Lung (tissue), 12 donors: Measurements from ENCODE around the gene IQGAP2. TPM values are rescaled to one million over a fixed set of nuclear protein-coding genes. Genes with fewer than 3 reads are reported as not detected.

Experiments used
- ATAC-seq: fragments of 200-7000 bp; cut with Tn5 transposase; one replicate; pipeline ENCODE4 v1.9.1; 2020; ENCODE audit warnings: moderate number of reproducible peaks; ENCODE audit not compliant: insufficient read depth, low FRiP score
- DNase-seq, 3 donors: peaks; one replicate each; pipeline ENCODE4 v3.0.0-alpha.2; 2013 to 2017
- H3K27ac ChIP-seq, 2 donors: one replicate each; pipeline ENCODE4 v1.5.1; 2013; ENCODE audit warnings: mild to moderate bottlenecking in 2 of 2, moderate library complexity in 2 of 2, control low read depth in 1 of 2, inconsistent platforms in 1 of 2, low read depth in 1 of 2, low read length in 1 of 2
- H3K27me3 ChIP-seq, 3 donors: one replicate each; pipeline ENCODE4 v1.5.1; 2013; ENCODE audit warnings: low read length in 2 of 3; ENCODE audit not compliant: control insufficient read depth in 3 of 3, insufficient read depth in 3 of 3
- H3K36me3 ChIP-seq, 4 donors: one replicate each; pipeline ENCODE4 v1.5.1; 2013; ENCODE audit warnings: low read length in 4 of 4, mild to moderate bottlenecking in 1 of 4, moderate library complexity in 1 of 4; ENCODE audit not compliant: control insufficient read depth in 4 of 4, insufficient read depth in 4 of 4
- H3K4me1 ChIP-seq, 5 donors: one replicate each; pipeline ENCODE4 v1.5.1; 2013; ENCODE audit warnings: low read length in 5 of 5, mild to moderate bottlenecking in 2 of 5, moderate library complexity in 1 of 5; ENCODE audit not compliant: control insufficient read depth in 5 of 5, insufficient read depth in 5 of 5
- H3K4me3 ChIP-seq: one replicate; pipeline ENCODE4 v1.5.1; 2013; ENCODE audit warnings: mild to moderate bottlenecking, control low read depth, moderate library complexity
- H3K9ac ChIP-seq, 2 donors: one replicate each; pipeline ENCODE4 v1.5.1; 2013; ENCODE audit warnings: low read length in 2 of 2, control low read depth in 1 of 2; ENCODE audit not compliant: insufficient read depth in 1 of 2
- H3K9me3 ChIP-seq, 4 donors: one replicate each; pipeline ENCODE4 v1.5.1; 2013; ENCODE audit warnings: low read length in 3 of 4, mild to moderate bottlenecking in 1 of 4, moderate library complexity in 1 of 4; ENCODE audit not compliant: control insufficient read depth in 4 of 4, insufficient read depth in 3 of 4
- CTCF ChIP-seq: IDR thresholded peaks from 2 replicates; pipeline ENCODE4 v1.5.1; 2012; ENCODE audit warnings: mild to moderate bottlenecking; ENCODE audit errors: control extremely low read depth, extremely low read depth
- WGBS, 2 donors: extraction: QIAGEN DNeasy Blood & Tissue Kit; methylation state at CpG; one replicate each; pipeline ENCODE4 v1.1.7; 2013; 5-methylcytosine and 5-hydroxymethylcytosine counted together
- polyA plus RNA-seq, 2 donors: library from polyadenylated mRNA; stranded (reverse); fragments of 200-250 nt; gene quantifications; one replicate each; pipeline ENCODE4 v1.2.1, GENCODE V29; 2013
- total RNA-seq, 2 donors: library from RNA; depleted of rRNA in 1 of 2; stranded (reverse); fragments of >200 nt in 1 of 2; gene quantifications; one replicate each; pipeline ENCODE4 v1.2.1, GENCODE V29; 2014 to 2021
- donor health status: control.
- donor health status: control.
- donor health status: Bipolar disorder and iron deficiency.
- donor health status: healthy.
- donor health status: DM: yes; HTN: yes; CAD: no.

The IQGAP2 gene
- total and polyA plus RNA-seq, 4 donors: 6.0 to 33.6 (median 13.7) TPM

GRCh38 chr5:76586531-76586930, 183.4 kb downstream of the IQGAP2 start:
- no peak overlapping the region for H3K27ac ChIP-seq
- no peak overlapping the region for H3K9ac ChIP-seq
- H3K36me3 ChIP-seq: no peaks in the 10 kb centered on the region
- H3K27me3 ChIP-seq: no peaks in the 10 kb centered on the region
- no peak for TF ChIP-seq CTCF
- H3K4me1 ChIP-seq: peaks cover 0 to 5% (median 0%) of the 10 kb centered on the region in 5 donors
- ATAC-seq (no peak), DNase-seq (no peak)
- 93 to 96% methylated on average over 4 of the region's 4 CpGs for WGBS, 2 donors
- H3K4me3 ChIP-seq: no peak overlapping the region
- H3K9me3 ChIP-seq: no peaks in the 10 kb centered on the region

GRCh38 chr5:76590027-76590426, 186.9 kb downstream of the IQGAP2 start:
- Histone ChIP-seq H3K9me3 (no peaks in the 10 kb centered on the region), H3K27ac (no peak overlapping the region), H3K9ac (no peak overlapping the region), H3K36me3 (no peaks in the 10 kb centered on the region), H3K27me3 (no peaks in the 10 kb centered on the region), H3K4me1 (peaks cover 0 to 3% (median 0%) of the 10 kb centered on the region in 5 donors), H3K4me3 (no peak overlapping the region)
- no peak for DNase-seq
- WGBS, 2 donors: 91 to 97% methylated on average over 1 of the region's 1 CpG
- TF ChIP-seq CTCF: no peak
- ATAC-seq: no peak

- H3K9me3 ChIP-seq: no peaks in the 10 kb centered on the region
- ATAC-seq (no peak), DNase-seq (no peak)
- WGBS, 2 donors: 97% methylated on average over 3 of the region's 3 CpGs
- peaks cover 0 to 3% (median 0%) of the 10 kb centered on the region in 5 donors for H3K4me1 ChIP-seq
- H3K36me3 ChIP-seq: no peaks in the 10 kb centered on the region
- no peak overlapping the region for H3K27ac ChIP-seq
- no peak overlapping the region for H3K4me3 ChIP-seq
- H3K27me3 ChIP-seq: no peaks in the 10 kb centered on the region
- H3K9ac ChIP-seq: no peak overlapping the region
- no peak for TF ChIP-seq CTCF
These were observed 188.3 kb downstream of the IQGAP2 start for GRCh38 chr5:76591366-76591765.

- no peaks in the 10 kb centered on the region for H3K9me3 ChIP-seq
- no peaks in the 10 kb centered on the region for H3K36me3 ChIP-seq
- H3K4me1 ChIP-seq: peaks cover 0 to 3% (median 0%) of the 10 kb centered on the region in 5 donors
- H3K27me3 ChIP-seq: no peaks in the 10 kb centered on the region
- ATAC-seq: no peak
- H3K27ac ChIP-seq: no peak overlapping the region
- WGBS, 2 donors: 70 to 78% methylated on average over 3 of the region's 3 CpGs
- H3K9ac ChIP-seq: no peak overlapping the region
- no peak overlapping the region for H3K4me3 ChIP-seq
- DNase-seq: no peak
- no peak for TF ChIP-seq CTCF
These were observed 189.6 kb downstream of the IQGAP2 start for GRCh38 chr5:76592692-76593091.
